Uterus (tissue), 4 donors: ENCODE data around the gene MYOT. TPM values are rescaled to one million over a fixed set of nuclear protein-coding genes. Genes with fewer than 3 reads are reported as not detected.

Source experiments
- DNase-seq, 2 donors: peaks; one replicate each; pipeline ENCODE4 v3.0.0-alpha.2; 2019 to 2020
- H3K27ac ChIP-seq, 2 donors: fragments of 200-600 bp; sonication (generic); 1 replicate in 1 of 2; 2 replicates in 1 of 2; pipeline ENCODE4 v1.5.1; 2016 to 2018
- H3K27me3 ChIP-seq, 2 donors: fragments of 200-600 bp; sonication (generic); one replicate each; pipeline ENCODE4 v1.5.1; 2018 to 2019; ENCODE audit warnings: control low read depth in 1 of 2
- H3K36me3 ChIP-seq, 2 donors: fragments of 200-600 bp; sonication (generic); one replicate each; pipeline ENCODE4 v1.5.1; 2019; ENCODE audit warnings: control low read depth in 1 of 2
- H3K4me1 ChIP-seq, 2 donors: fragments of 200-600 bp; sonication (generic); one replicate each; pipeline ENCODE4 v1.5.1; 2018 to 2019; ENCODE audit warnings: control low read depth in 1 of 2
- H3K4me3 ChIP-seq, 2 donors: fragments of 200-600 bp; sonication (generic); 1 replicate in 1 of 2; 2 replicates in 1 of 2; pipeline ENCODE4 v1.5.1; 2018 to 2019; ENCODE audit warnings: mild to moderate bottlenecking in 1 of 2
- H3K9me3 ChIP-seq, 2 donors: fragments of 200-600 bp; sonication (generic); one replicate each; pipeline ENCODE4 v1.5.1; 2019; ENCODE audit warnings: control low read depth in 1 of 2
- POLR2A ChIP-seq, 2 donors: fragments of 450-650 bp; IDR thresholded peaks; one replicate each; pipeline ENCODE4 v1.6.1; 2016; ENCODE audit warnings: antibody characterized with exemption in 2 of 2, mild to moderate bottlenecking in 1 of 2, moderate library complexity in 1 of 2
- intact Hi-C: fragments of 100-400 bp; cut with DNase I; formaldehyde crosslinking; loops from one replicate; pipeline ENCODE4 v1.15.1; 2023; ENCODE audit warnings: low total_unique reads
- total RNA-seq, 4 donors: library from RNA; depleted of rRNA in 3 of 4; stranded (reverse); fragments of >200 nt in 3 of 4; gene quantifications; one replicate each; pipeline versions ENCODE4 v1.1.0 to v1.2.4, GENCODE V29; 2014 to 2023
- TF ChIP-seq, protein P1 (sequence below), 4 experiments: fragments of 200-600 bp in 2 of 4; fragments of 450-650 bp in 2 of 4; sonication (generic) in 2 of 4; IDR thresholded peaks; one replicate each; pipeline ENCODE4 v1.5.1; 2016 to 2019; ENCODE audit warnings: antibody characterized with exemption in 4 of 4, mild to moderate bottlenecking in 2 of 4, moderate library complexity in 1 of 4
- donor health status: DM: yes; HTN: yes; CAD: no.

The MYOT gene, protein sequence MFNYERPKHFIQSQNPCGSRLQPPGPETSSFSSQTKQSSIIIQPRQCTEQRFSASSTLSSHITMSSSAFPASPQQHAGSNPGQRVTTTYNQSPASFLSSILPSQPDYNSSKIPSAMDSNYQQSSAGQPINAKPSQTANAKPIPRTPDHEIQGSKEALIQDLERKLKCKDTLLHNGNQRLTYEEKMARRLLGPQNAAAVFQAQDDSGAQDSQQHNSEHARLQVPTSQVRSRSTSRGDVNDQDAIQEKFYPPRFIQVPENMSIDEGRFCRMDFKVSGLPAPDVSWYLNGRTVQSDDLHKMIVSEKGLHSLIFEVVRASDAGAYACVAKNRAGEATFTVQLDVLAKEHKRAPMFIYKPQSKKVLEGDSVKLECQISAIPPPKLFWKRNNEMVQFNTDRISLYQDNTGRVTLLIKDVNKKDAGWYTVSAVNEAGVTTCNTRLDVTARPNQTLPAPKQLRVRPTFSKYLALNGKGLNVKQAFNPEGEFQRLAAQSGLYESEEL
- 1 to 10 TPM in 3 of 4 donors, under 1 TPM in 1; 0.51 to 2.7 (median 1.1) TPM for total RNA-seq

DNA sequence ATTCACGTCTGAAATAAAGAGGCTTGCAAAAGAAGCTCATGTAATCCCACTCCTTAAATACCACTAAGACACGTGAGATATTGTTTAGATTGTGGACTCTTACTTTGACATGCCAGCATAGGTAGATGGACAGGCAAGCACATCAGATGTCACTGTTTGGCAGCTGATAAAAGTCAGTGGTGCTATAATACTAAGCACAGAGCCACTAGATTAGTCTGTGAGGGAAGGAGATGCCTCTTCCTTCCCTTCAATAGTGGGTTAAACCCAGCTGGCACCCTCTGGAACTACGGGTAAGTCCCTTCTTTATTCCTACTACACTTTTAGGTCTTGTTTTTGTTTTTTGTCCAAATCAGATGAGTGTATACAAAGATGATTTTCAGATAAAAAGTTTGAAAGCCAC lies at the start of gene MYOT:
Gene MYOT, plus strand, starts transcription at position 197 of the 400 bp plus-strand sequence. CDS start 2,792 bp downstream, outside the sequence.
- H3K27me3 ChIP-seq, result no peaks in the 10 kb centered on the region
- no peaks in the 10 kb centered on the region for H3K4me1 ChIP-seq
- H3K9me3 ChIP-seq, result no peaks in the 10 kb centered on the region
- intact Hi-C loops, result no loop called here
- H3K27ac ChIP-seq, result no peak within 1 kb of the TSS
- TF ChIP-seq, protein P1, sequence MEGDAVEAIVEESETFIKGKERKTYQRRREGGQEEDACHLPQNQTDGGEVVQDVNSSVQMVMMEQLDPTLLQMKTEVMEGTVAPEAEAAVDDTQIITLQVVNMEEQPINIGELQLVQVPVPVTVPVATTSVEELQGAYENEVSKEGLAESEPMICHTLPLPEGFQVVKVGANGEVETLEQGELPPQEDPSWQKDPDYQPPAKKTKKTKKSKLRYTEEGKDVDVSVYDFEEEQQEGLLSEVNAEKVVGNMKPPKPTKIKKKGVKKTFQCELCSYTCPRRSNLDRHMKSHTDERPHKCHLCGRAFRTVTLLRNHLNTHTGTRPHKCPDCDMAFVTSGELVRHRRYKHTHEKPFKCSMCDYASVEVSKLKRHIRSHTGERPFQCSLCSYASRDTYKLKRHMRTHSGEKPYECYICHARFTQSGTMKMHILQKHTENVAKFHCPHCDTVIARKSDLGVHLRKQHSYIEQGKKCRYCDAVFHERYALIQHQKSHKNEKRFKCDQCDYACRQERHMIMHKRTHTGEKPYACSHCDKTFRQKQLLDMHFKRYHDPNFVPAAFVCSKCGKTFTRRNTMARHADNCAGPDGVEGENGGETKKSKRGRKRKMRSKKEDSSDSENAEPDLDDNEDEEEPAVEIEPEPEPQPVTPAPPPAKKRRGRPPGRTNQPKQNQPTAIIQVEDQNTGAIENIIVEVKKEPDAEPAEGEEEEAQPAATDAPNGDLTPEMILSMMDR (IDR thresholded peaks at IDR 0.05), result no peak
- no peak for TF ChIP-seq POLR2A (IDR thresholded peaks at IDR 0.05)
- H3K36me3 ChIP-seq, result no peaks in the 10 kb centered on the region
- H3K4me3 ChIP-seq, result no peak within 1 kb of the TSS
- no peak for DNase-seq

DNA sequence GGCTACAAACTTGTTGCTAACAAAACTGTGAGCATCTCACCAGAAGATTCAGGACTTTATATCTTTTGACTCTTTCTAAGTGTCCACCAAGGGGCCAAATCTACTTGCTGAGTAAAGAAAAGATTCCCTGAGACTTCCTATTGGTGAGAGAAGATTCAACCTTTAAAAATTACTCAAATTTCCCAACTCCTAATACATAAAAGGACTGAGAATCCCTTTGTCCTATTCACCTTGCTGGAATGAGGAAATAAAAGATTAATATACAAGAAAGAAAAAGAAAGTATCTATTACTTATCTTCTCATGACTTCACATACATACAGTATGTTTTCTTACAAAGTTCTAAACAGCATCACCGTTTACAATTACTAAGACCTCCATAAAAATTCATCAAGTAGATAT lies 47.9 kb upstream of the MYOT start:
- Histone ChIP-seq H3K4me1 (peaks cover 0 to 8% of the 10 kb centered on the region in 2 donors), H3K36me3 (no peaks in the 10 kb centered on the region), H3K4me3 (no peak overlapping the region), H3K9me3 (no peaks in the 10 kb centered on the region), H3K27me3 (no peaks in the 10 kb centered on the region), H3K27ac (no peak overlapping the region)
- intact Hi-C loops, result no loop called here
- DNase-seq, result no peak
- TF ChIP-seq POLR2A (IDR thresholded peaks at IDR 0.05), result no peak
- TF ChIP-seq, protein P1 (IDR thresholded peaks at IDR 0.05), result no peak

DNA sequence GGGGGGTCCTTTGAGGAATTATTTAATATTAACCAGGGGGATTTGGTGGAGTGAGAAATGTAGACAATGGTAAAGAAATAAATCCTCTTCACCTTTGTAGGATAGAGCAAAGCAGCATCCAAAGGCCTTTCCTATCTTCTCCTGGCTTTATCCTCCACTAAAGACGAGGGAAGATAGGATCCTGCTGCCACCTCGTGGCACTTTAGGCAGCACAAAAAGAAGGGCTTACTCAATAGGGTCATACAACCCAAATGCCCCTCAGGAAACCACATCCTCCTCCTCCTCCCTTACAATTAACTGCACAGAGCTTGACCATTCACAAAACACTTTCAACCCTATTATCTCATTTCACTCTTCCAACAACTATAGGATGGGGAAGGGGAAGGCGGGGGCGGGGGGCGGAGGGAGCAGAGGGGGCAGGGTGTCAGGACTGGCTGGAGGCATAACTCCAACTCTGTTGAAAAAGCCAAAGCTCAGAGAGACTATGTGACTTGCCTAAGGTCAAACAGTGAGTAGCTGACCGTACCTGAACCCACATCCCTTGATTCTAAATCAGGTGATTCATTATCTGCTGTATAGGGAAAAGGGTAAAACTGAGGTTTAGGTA lies 45.4 kb upstream of the MYOT start:
- no peak for TF ChIP-seq POLR2A (IDR thresholded peaks at IDR 0.05)
- TF ChIP-seq, protein P1 (IDR thresholded peaks at IDR 0.05), result peak; percentile 26 to 48 (median 36)
- H3K36me3 ChIP-seq, result no peaks in the 10 kb centered on the region
- intact Hi-C loops, result no loop called here
- no peaks in the 10 kb centered on the region for H3K9me3 ChIP-seq
- no peak overlapping the region for H3K27ac ChIP-seq
- no peak overlapping the region for H3K4me3 ChIP-seq
- peak; percentile 17 to 31 for DNase-seq
- no peaks in the 10 kb centered on the region for H3K4me1 ChIP-seq
- H3K27me3 ChIP-seq, result no peaks in the 10 kb centered on the region

DNA sequence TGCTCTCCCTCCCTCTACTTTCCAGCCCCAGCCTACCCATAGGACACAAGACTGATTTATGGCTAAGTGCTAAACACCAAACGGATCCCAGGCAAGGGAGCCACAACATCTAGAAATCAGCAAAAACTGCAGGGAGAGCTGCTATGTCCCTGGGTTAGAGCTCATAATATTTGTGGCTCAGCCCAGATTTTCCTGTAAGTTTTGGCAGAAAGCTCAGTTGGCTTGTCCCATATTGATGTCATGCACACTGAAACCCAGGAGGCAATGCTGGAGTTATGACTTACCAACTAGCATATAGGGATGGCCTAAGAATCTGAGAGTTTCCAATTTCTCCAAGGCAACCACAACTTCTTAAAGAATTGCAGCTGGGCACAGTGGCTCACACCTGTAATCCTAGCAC lies 44.7 kb upstream of the MYOT start:
- Histone ChIP-seq H3K27me3 (no peaks in the 10 kb centered on the region), H3K36me3 (no peaks in the 10 kb centered on the region), H3K4me3 (no peak overlapping the region), H3K4me1 (no peaks in the 10 kb centered on the region), H3K9me3 (no peaks in the 10 kb centered on the region), H3K27ac (no peak overlapping the region)
- no peak for DNase-seq
- no peak for TF ChIP-seq POLR2A (IDR thresholded peaks at IDR 0.05)
- TF ChIP-seq, protein P1 (IDR thresholded peaks at IDR 0.05), result no peak
- intact Hi-C loops, result no loop called here

DNA sequence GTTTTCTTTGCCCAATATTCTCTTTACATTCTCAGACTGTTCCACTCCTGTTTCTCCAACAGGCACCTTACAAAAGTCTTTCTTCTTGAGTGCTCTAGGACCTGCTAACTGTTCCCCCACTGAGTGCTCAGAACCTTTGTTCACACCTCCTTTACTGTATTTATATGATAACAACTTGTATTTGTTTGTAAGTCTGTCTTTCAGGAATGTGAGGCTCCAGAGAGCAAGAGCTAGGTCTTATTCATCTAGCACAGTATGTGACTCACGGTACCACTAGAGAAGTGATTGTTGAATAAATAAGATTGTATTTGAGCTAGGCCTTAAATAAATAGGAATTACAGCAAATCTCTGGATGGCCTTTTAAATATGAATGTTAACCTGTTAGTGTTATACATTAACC lies 42.5 kb upstream of the MYOT start:
- TF ChIP-seq, protein P1 (IDR thresholded peaks at IDR 0.05), result no peak
- TF ChIP-seq POLR2A (IDR thresholded peaks at IDR 0.05), result no peak
- H3K27ac ChIP-seq, result no peak overlapping the region
- intact Hi-C loops, result no loop called here
- no peaks in the 10 kb centered on the region for H3K36me3 ChIP-seq
- H3K4me1 ChIP-seq, result no peaks in the 10 kb centered on the region
- DNase-seq, result no peak
- H3K27me3 ChIP-seq, result no peaks in the 10 kb centered on the region
- no peaks in the 10 kb centered on the region for H3K9me3 ChIP-seq
- no peak overlapping the region for H3K4me3 ChIP-seq
